NCI-H1436 treated with DMSO at 0.1 percent for 48 hours (cell line): Measurements from ENCODE around the gene NECTIN4.
A peak's percentile ranks its signal among the peaks of the same experiment; 100 is the strongest.

Source experiments
- DNase-seq: peaks from one replicate; lab custom pipeline; 2025; lab: John Stamatoyannopoulos, UW

The NECTIN4 gene

DNA sequence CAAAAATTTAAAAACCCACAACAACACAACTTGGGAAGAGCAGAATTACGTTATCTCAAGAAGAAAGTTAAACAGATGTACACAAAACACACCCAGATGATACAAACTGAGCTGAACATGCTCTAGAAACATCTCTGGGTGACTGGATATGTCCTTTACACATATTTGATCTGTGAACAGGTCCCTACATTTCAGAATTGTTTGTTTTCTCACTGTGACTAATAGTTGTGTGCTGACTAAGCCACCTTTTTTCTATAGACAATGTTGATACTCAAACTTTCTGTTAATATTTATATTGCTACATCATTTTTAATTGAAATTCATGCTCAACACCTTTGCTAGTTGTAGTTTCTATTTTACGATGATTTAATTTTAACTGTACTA lies 67.4 kb downstream of the NECTIN4 start:
- DNase-seq = no peak

DNA sequence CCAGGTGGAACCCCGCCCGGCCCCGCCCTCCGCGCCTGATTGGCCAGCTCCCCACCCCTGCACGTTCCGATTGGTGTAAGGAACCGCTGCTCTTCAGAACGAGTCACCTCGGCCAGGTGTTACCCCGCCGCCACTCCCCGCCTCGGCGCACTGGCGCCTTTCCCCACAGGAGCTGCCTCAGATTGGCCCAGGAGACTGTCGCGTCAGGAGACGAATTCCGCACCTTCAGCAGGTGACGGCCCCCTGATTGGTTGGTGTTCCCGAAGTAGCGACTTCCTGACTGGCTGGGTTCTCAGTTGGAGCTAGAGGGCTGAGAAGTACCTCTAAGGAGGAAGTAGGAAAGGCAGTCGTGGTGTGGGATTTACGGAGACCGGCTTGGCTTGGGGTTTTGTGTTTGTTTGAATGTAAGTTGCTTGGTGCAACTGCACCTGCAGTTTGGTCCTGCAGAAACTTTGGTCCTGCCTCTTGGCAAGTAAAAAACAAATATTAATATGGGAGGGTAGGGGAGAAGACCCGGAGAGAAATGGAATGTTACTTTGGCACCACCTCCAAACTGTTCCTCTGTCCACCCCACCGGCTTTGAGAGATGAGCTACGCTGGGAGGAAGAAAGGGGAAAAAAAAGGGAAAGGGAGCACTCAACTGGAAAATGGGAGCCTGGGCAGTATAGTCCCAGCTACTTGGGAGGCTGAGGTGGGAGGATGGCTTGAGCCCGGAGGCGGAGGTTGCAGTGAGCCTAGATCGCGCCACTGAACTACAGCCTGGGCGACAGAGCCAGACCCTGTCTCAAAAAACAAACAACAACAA lies 68.0 kb downstream of the NECTIN4 start:
- peak; percentile 94 for DNase-seq
